K562 (cell line): ENCODE measurements around the gene ATP5MG. TPM values are rescaled to one million over a fixed set of nuclear protein-coding genes. Genes with fewer than 3 reads are reported as not detected.

Source experiments
- CC2D1A ChIP-seq: fragments of 450-650 bp; IDR thresholded peaks from 2 replicates; pipeline ENCODE4 v1.6.1; 2017; ENCODE audit warnings: mild to moderate bottlenecking
- CCAR2 ChIP-seq: fragments of 200-400 bp; formaldehyde crosslinking; IDR thresholded peaks from 2 replicates; pipeline ENCODE4 v1.6.1; 2017; ENCODE audit warnings: mild to moderate bottlenecking, low read depth, low read length
- CHD2 ChIP-seq: IDR thresholded peaks from 2 replicates; pipeline ENCODE4 v1.6.1; 2011; ENCODE audit warnings: low read depth, low read length
- CHD4 ChIP-seq: fragments of 200-600 bp; sonication (generic); IDR thresholded peaks from 3 replicates; pipeline ENCODE4 v1.6.1; 2012; ENCODE audit warnings: low read depth, mild to moderate bottlenecking, mixed read lengths, low read length, inconsistent platforms; ENCODE audit not compliant: insufficient read depth, insufficient replicate concordance, poor library complexity, severe bottlenecking
- DNMT1 ChIP-seq: fragments of 450-650 bp; IDR thresholded peaks from 2 replicates; pipeline ENCODE4 v1.6.1; 2016; ENCODE audit warnings: antibody characterized with exemption, mild to moderate bottlenecking
- DPF2 ChIP-seq: fragments of 450-650 bp; IDR thresholded peaks from 2 replicates; pipeline ENCODE4 v1.6.1; 2016
- KLF1 ChIP-seq: fragments of 450-650 bp; IDR thresholded peaks from 2 replicates; pipeline ENCODE4 v1.6.1; 2016; ENCODE audit warnings: missing genetic modification characterization, missing compliant biosample characterization
- MAX ChIP-seq: sonication (generic); formaldehyde crosslinking; IDR thresholded peaks from 2 replicates; pipeline ENCODE4 v1.9.0; 2022; ENCODE audit warnings: mild to moderate bottlenecking, missing genetic modification reagents
- NFIX ChIP-seq: fragments of 250-450 bp; sonication (Bioruptor Pico); IDR thresholded peaks from 2 replicates; pipeline ENCODE4 v1.4.0; 2020; ENCODE audit warnings: low read depth, mild to moderate bottlenecking, moderate library complexity
- POLR2AphosphoS5 ChIP-seq: IDR thresholded peaks from 2 replicates; pipeline ENCODE4 v1.6.1; 2011; ENCODE audit warnings: mild to moderate bottlenecking, low read depth, low read length, moderate library complexity; ENCODE audit not compliant: control insufficient read depth, insufficient read depth
- STAT6 ChIP-seq: sonication (generic); formaldehyde crosslinking; IDR thresholded peaks from 2 replicates; pipeline ENCODE4 v1.8.1; 2023; ENCODE audit warnings: mild to moderate bottlenecking, missing genetic modification reagents
- TBL1XR1 ChIP-seq, 2 experiments: IDR thresholded peaks; 2 replicates each; pipeline ENCODE4 v1.6.1; 2012; ENCODE audit warnings: improper control_type of control experiment in 2 of 2, low read length in 2 of 2, mild to moderate bottlenecking in 1 of 2
- TBP ChIP-seq: optimal IDR thresholded peaks from 2 replicates; pipeline ENCODE3; 2011; ENCODE audit warnings: low read depth, low read length, improper control_type of control experiment
- TGIF2 ChIP-seq: sonication (generic); formaldehyde crosslinking; IDR thresholded peaks from 2 replicates; pipeline ENCODE4 v1.8.1; 2022; ENCODE audit warnings: mild to moderate bottlenecking, missing genetic modification reagents, moderate library complexity
- ZMIZ1 ChIP-seq, 2 experiments: fragments of 150-350 bp in 1 of 2; IDR thresholded peaks; 2 replicates each; pipeline ENCODE4 v1.6.1; 2012 to 2016; ENCODE audit warnings: low read depth in 2 of 2, low read length in 2 of 2, mild to moderate bottlenecking in 1 of 2, moderate library complexity in 1 of 2
- polyA plus RNA-seq, 8 experiments: library from polyadenylated mRNA; depleted of rRNA in 4 of 8; stranded (reverse) in 5 of 8; unstranded in 3 of 8; fragments of >200 nt; fragmentation: Nextera tagmentation in 2 of 8; fragmentation: Illumina TruSeq in 1 of 8; extraction: Ambion mirVana in 2 of 8; extraction: Trizol in 1 of 8; gene quantifications; 2 replicates each; pipeline versions ENCODE4 v1.2.1 to v1.2.3, GENCODE V29; 2011 to 2014; ENCODE audit warnings: inconsistent platforms in 1 of 8, missing spikeins in 1 of 8
- total RNA-seq, 7 experiments: library from RNA; depleted of rRNA in 6 of 7; stranded (reverse); fragments of >200 nt in 6 of 7; fragmentation: Illumina TruSeq in 2 of 7; extraction: Trizol in 2 of 7; gene quantifications; 2 replicates each; pipeline versions ENCODE4 v1.2.1 to v1.2.3, GENCODE V29; 2011 to 2021; ENCODE audit warnings: low replicate concordance in 1 of 7
- TF ChIP-seq, protein P1 (sequence below): sonication (generic); formaldehyde crosslinking; IDR thresholded peaks from 2 replicates; pipeline ENCODE4 v1.8.0; 2022; ENCODE audit warnings: missing genetic modification reagents, mild to moderate bottlenecking, moderate library complexity, borderline replicate concordance
- TF ChIP-seq, protein P2 (sequence below), 2 experiments: fragments of 200-800 bp in 1 of 2; sonication (Bioruptor generic) in 1 of 2; sonication (generic) in 1 of 2; formaldehyde crosslinking in 1 of 2; IDR thresholded peaks in 1 of 2; conservative IDR thresholded peaks in 1 of 2; 2 replicates each; pipeline versions ENCODE4 v1.5.0 to v1.6.1; 2016 to 2020; ENCODE audit warnings: missing compliant biosample characterization in 1 of 2, missing genetic modification characterization in 1 of 2, missing genetic modification reagents in 1 of 2

ATP5MG gene
- total and polyA plus RNA-seq, 9 of the 15 experiments (the other 6 are each of a cell fraction or from before 2014, with no cell fraction given): 301 to 2,138 (median 434) TPM

DNA sequence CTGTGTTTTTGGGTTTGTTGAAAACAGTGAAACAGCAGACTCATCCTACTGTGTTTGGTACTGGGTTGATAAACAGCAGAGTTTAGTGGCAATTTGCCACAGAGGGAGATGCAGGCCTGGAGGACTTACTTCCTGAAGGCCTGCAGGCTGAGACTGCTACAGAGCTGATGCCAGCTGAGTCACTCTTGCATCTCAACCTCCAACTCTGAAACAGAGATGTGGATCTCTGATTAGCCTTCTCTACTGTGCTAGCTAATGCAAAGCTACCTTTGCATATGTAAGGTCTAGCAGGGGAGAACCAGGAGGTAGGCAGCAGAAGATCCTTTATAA is 14.3 kb downstream of the ATP5MG start (continued):
- TF ChIP-seq ZMIZ1 (IDR thresholded peaks at IDR 0.05; ENCODE audit: low read depth in 2 of 2, low read length in 2 of 2) (peak in 1 of 2 experiments; percentile 83; a peak in 2 of 4 replicates), MAX (CRISPR knock-in tag) (peak; percentile 22; the same call in 1 of the 2 replicates), TBL1XR1 (IDR thresholded peaks at IDR 0.05; ENCODE audit: low read length in 2 of 2) (peak; percentile 65 to 90; a peak in 2 of 4 replicates), TBP (no peak), STAT6 (CRISPR knock-in tag) (no peak), KLF1 (tag) (no peak), DPF2 (peak; percentile 98), CC2D1A (no peak), CHD2 (no peak), POLR2AphosphoS5 (peak; percentile 82), NFIX (CRISPR knock-in tag) (peak; percentile 33; the same call in 1 of the 2 replicates), CCAR2 (0 out of 2 replicates have a peak, but pooled peaks have one; percentile 67), TGIF2 (CRISPR knock-in tag) (no peak), DNMT1 (no peak), CHD4 (no peak)
- TF ChIP-seq, protein P1, sequence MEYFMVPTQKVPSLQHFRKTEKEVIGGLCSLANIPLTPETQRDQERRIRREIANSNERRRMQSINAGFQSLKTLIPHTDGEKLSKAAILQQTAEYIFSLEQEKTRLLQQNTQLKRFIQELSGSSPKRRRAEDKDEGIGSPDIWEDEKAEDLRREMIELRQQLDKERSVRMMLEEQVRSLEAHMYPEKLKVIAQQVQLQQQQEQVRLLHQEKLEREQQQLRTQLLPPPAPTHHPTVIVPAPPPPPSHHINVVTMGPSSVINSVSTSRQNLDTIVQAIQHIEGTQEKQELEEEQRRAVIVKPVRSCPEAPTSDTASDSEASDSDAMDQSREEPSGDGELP (CRISPR knock-in tag): peak; percentile 93
- TF ChIP-seq, protein P2, sequence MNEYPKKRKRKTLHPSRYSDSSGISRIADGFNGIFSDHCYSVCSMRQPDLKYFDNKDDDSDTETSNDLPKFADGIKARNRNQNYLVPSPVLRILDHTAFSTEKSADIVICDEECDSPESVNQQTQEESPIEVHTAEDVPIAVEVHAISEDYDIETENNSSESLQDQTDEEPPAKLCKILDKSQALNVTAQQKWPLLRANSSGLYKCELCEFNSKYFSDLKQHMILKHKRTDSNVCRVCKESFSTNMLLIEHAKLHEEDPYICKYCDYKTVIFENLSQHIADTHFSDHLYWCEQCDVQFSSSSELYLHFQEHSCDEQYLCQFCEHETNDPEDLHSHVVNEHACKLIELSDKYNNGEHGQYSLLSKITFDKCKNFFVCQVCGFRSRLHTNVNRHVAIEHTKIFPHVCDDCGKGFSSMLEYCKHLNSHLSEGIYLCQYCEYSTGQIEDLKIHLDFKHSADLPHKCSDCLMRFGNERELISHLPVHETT (CRISPR knock-in tag; conservative IDR thresholded peaks at IDR 0.05 in 1 of 2, IDR thresholded peaks at IDR 0.05 in 1 of 2): peak in 1 of 2 experiments; percentile 52; a peak in 1 of 4 replicates
